HepG2 (cell line): ENCODE results near the gene CEP164. TPM values are rescaled to one million over a fixed set of nuclear protein-coding genes. Genes with fewer than 3 reads are reported as not detected.

Experiments
- ATAC-seq: fragments of 200-7000 bp; cut with Tn5 transposase; 3 replicates; pipeline ENCODE4 v1.9.1; 2020; ENCODE audit warnings: mild to moderate bottlenecking, moderate library complexity
- BruUV-seq: library from RNA; stranded (reverse); fragments of 400-500 nt; replicated peaks from 2 replicates; lab custom pipeline; 2021; lab: Mats Ljungman, UMichigan
- CTCF ChIA-PET: fragments of 300-600 bp; formaldehyde crosslinking; extraction: SDS; loops from one replicate; lab custom pipeline; 2021; ENCODE audit warnings: low total read pairs, inconsistent platforms, low intra/inter-chr PET ratio; lab: Yijun Ruan, JAX
- POLR2A ChIA-PET: fragments of 350-600 bp; sonication (Branson Sonifier 250); formaldehyde crosslinking; loops from one replicate; lab custom pipeline; 2020; ENCODE audit warnings: antibody characterized with exemption, inconsistent platforms; lab: Yijun Ruan, JAX
- DNase-seq: peaks from one replicate; pipeline ENCODE4 v3.0.0-alpha.2; 2015; ENCODE audit warnings: low spot score
- FAIRE-seq: peaks from 3 replicates; lab custom pipeline; 2011; peaks lifted over from hg19 to GRCh38; lab: Jason Lieb, UNC
- H2AFZ ChIP-seq: one replicate; pipeline ENCODE4 v1.6.1; 2011; ENCODE audit warnings: low read length, inconsistent platforms
- H3K27ac ChIP-seq: fragments of 300-600 bp; 3 replicates; pipeline ENCODE4 v1.8.0; 2011; ENCODE audit warnings: mixed run types, mild to moderate bottlenecking, mixed read lengths, low read length, inconsistent platforms; ENCODE audit not compliant: insufficient read depth; ENCODE audit errors: extremely low read length
- H3K27me3 ChIP-seq, 2 experiments: fragments of 200-600 bp in 1 of 2; 2 replicates in 1 of 2; 3 replicates in 1 of 2; pipeline versions ENCODE4 v1.6.0 to v1.8.0; 2011; ENCODE audit warnings: low read length in 2 of 2, mild to moderate bottlenecking in 2 of 2, moderate library complexity in 2 of 2, inconsistent platforms in 1 of 2; ENCODE audit not compliant: insufficient read depth in 2 of 2, control insufficient read depth in 1 of 2
- H3K36me3 ChIP-seq, 2 experiments: fragments of 200-600 bp in 1 of 2; replicated peaks in 1 of 2; 2 replicates in 1 of 2; 3 replicates in 1 of 2; pipeline versions ENCODE4 v1.5.1 to v1.8.0; 2011; ENCODE audit warnings: low read length in 2 of 2, inconsistent platforms in 1 of 2; ENCODE audit not compliant: insufficient read depth in 2 of 2, control insufficient read depth in 1 of 2
- H3K4me1 ChIP-seq: 2 replicates; pipeline ENCODE4 v1.5.1; 2012; ENCODE audit warnings: low read length, inconsistent platforms; ENCODE audit not compliant: insufficient read depth
- H3K4me2 ChIP-seq: 2 replicates; pipeline ENCODE4 v1.6.0; 2011; ENCODE audit warnings: low read depth, low read length, inconsistent platforms
- H3K4me3 ChIP-seq, 3 experiments: fragments of 200-600 bp in 1 of 3; sonication (generic), shearing (Covaris generic) in 1 of 3; replicated peaks in 1 of 3; 2 replicates each; pipeline ENCODE4 v1.5.1; 2011 to 2016; ENCODE audit warnings: low read length in 3 of 3, inconsistent platforms in 2 of 3, low read depth in 2 of 3, mild to moderate bottlenecking in 2 of 3, control low read depth in 1 of 3, mixed read lengths in 1 of 3; ENCODE audit not compliant: insufficient read depth in 1 of 3
- H3K79me2 ChIP-seq: one replicate; pipeline ENCODE4 v1.6.1; 2011; ENCODE audit warnings: low read length, inconsistent platforms; ENCODE audit not compliant: insufficient read depth
- H3K9ac ChIP-seq: 2 replicates; pipeline ENCODE4 v1.6.0; 2011; ENCODE audit warnings: mild to moderate bottlenecking, low read depth, low read length, inconsistent platforms; ENCODE audit not compliant: insufficient read depth
- H3K9me3 ChIP-seq: 2 replicates; pipeline ENCODE4 v1.5.1; 2012; ENCODE audit warnings: mild to moderate bottlenecking, low read length
- H4K20me1 ChIP-seq: 2 replicates; pipeline ENCODE4 v1.6.0; 2011; ENCODE audit warnings: inconsistent platforms, mild to moderate bottlenecking, low read length, moderate library complexity; ENCODE audit not compliant: insufficient read depth
- CBX1 ChIP-seq: IDR thresholded peaks from one replicate; pipeline ENCODE4 v1.6.1; 2016; ENCODE audit warnings: antibody characterized with exemption, low read depth
- MIER3 ChIP-seq: IDR thresholded peaks from 2 replicates; pipeline ENCODE4 v1.6.1; 2016; ENCODE audit warnings: missing compliant biosample characterization, borderline replicate concordance
- NCOA5 ChIP-seq: sonication (generic); formaldehyde crosslinking; IDR thresholded peaks from 2 replicates; pipeline ENCODE4 v1.4.0; 2020; ENCODE audit warnings: missing genetic modification reagents
- RAD21 ChIP-seq: fragments of 450-650 bp; formaldehyde crosslinking; IDR thresholded peaks from 2 replicates; pipeline ENCODE4 v1.5.0; 2020; ENCODE audit warnings: mild to moderate bottlenecking
- ZBTB21 ChIP-seq: sonication (generic); formaldehyde crosslinking; IDR thresholded peaks from 2 replicates; pipeline ENCODE4 v1.4.0; 2020; ENCODE audit warnings: missing genetic modification reagents
- ZBTB7B ChIP-seq: sonication (generic); formaldehyde crosslinking; IDR thresholded peaks from 2 replicates; pipeline ENCODE4 v1.4.0; 2020; ENCODE audit warnings: missing genetic modification reagents
- ZNF512 ChIP-seq: sonication (generic); formaldehyde crosslinking; IDR thresholded peaks from 2 replicates; pipeline ENCODE4 v1.4.0; 2020; ENCODE audit warnings: mild to moderate bottlenecking, missing genetic modification reagents
- ZNF530 ChIP-seq: sonication (generic); formaldehyde crosslinking; IDR thresholded peaks from 2 replicates; pipeline ENCODE4 v1.5.0; 2020; ENCODE audit warnings: low read depth, mild to moderate bottlenecking, missing genetic modification reagents
- ZNF619 ChIP-seq: sonication (generic); formaldehyde crosslinking; IDR thresholded peaks from 2 replicates; pipeline ENCODE4 v1.4.0; 2020; ENCODE audit warnings: mild to moderate bottlenecking, missing genetic modification reagents
- ZNF720 ChIP-seq: sonication (generic); formaldehyde crosslinking; IDR thresholded peaks from 2 replicates; pipeline ENCODE4 v1.4.0; 2020; ENCODE audit warnings: missing genetic modification reagents
- ZNF839 ChIP-seq: sonication (generic); formaldehyde crosslinking; IDR thresholded peaks from 2 replicates; pipeline ENCODE4 v1.4.0; 2020; ENCODE audit warnings: missing genetic modification reagents, mild to moderate bottlenecking, borderline replicate concordance
- WGBS: methylation state at CpG from one replicate; pipeline ENCODE4 v1.1.6; 2017; ENCODE audit warnings: low lambda C conversion rate; 5-methylcytosine and 5-hydroxymethylcytosine counted together
- in situ Hi-C: cut with HindIII; loops from 2 replicates; pipeline ENCODE4 v1.10.0; 2017; ENCODE audit warnings: low pct_unique_long_range_greater_than_20kb; ENCODE audit not compliant: extremely low pct_ligation_motif_present
- intact Hi-C: fragments of 100-400 bp; cut with micrococcal nuclease; formaldehyde crosslinking; loops from one replicate; pipeline ENCODE4 v1.10.0; 2022; ENCODE audit not compliant: unreplicated experiment
- polyA plus RNA-seq, 8 experiments: library from polyadenylated mRNA; depleted of rRNA in 3 of 8; stranded (reverse) in 7 of 8; unstranded in 1 of 8; fragments of >200 nt; fragmentation: Illumina TruSeq in 4 of 8; extraction: Trizol in 4 of 8; gene quantifications; 2 replicates each; pipeline versions ENCODE4 v1.2.1 to v1.2.3, GENCODE V29; 2011 to 2016; ENCODE audit warnings: low read depth in 4 of 8, missing spikeins in 1 of 8, mixed read lengths in 1 of 8; ENCODE audit not compliant: insufficient read depth in 1 of 8
- total RNA-seq, 5 experiments: library from RNA; depleted of rRNA; stranded (reverse); fragments of >200 nt; fragmentation: Illumina TruSeq; extraction: Trizol; gene quantifications; 2 replicates each; pipeline ENCODE4 v1.2.3, GENCODE V29; 2016; ENCODE audit warnings: low read depth in 1 of 5

Gene CEP164
- total and polyA plus RNA-seq, 2 of the 13 experiments (the other 11 are each of a cell fraction or from before 2014, with no cell fraction given) = 11.4 to 15.2 TPM

GRCh38 chr11:117457835-117458234 lies 130.2 kb downstream of the CEP164 start:
- TF ChIP-seq ZNF530 (CRISPR knock-in tag) = no peak
- no peak for TF ChIP-seq ZBTB7B (CRISPR knock-in tag)
- no peak for TF ChIP-seq ZNF619 (CRISPR knock-in tag)
- no peak for TF ChIP-seq RAD21 (CRISPR knock-in tag)
- no peak for TF ChIP-seq MIER3 (CRISPR knock-in tag)
- TF ChIP-seq NCOA5 (CRISPR knock-in tag) = no peak
- TF ChIP-seq ZBTB21 (CRISPR knock-in tag) = no peak
- no peak for TF ChIP-seq ZNF720 (CRISPR knock-in tag)
- TF ChIP-seq CBX1 = no peak
- no peak for TF ChIP-seq ZNF839 (CRISPR knock-in tag)
- TF ChIP-seq ZNF512 = no peak
- H3K27ac ChIP-seq = no peak overlapping the region
- H3K27me3 ChIP-seq = peaks cover 8 to 14% of the 10 kb centered on the region in 2 experiments; a peak in 4 of 5 replicates
- ATAC-seq (peak; percentile 70), DNase-seq (no peak), FAIRE-seq (no peak)
- in situ Hi-C loops (no loop called here), intact Hi-C loops (no loop called here)
- H3K4me2 ChIP-seq = no peak overlapping the region
- no TSS peak for BruUV-seq
- ChIA-PET CTCF (no interaction called here), POLR2A (no interaction called here)
- H3K79me2 ChIP-seq = no peaks in the 10 kb centered on the region
- 15% methylated on average over 5 of the region's 9 CpGs for WGBS
- H4K20me1 ChIP-seq = no peaks in the 10 kb centered on the region
- no peak overlapping the region for H3K9ac ChIP-seq
- H3K36me3 ChIP-seq = no peaks in the 10 kb centered on the region
- H3K9me3 ChIP-seq = no peaks in the 10 kb centered on the region
- no peaks in the 10 kb centered on the region for H3K4me1 ChIP-seq
- H2AFZ ChIP-seq = no peak overlapping the region
- H3K4me3 ChIP-seq = no peak overlapping the region
